Caco-2 (cell line): ENCODE results near the gene CYS1. TPM values are rescaled to one million over a fixed set of nuclear protein-coding genes. Genes with fewer than 3 reads are reported as not detected.
A peak's percentile ranks its signal among the peaks of the same experiment; 100 is the strongest.
"Not testable (repeated sequence)": the region's sequence is repeated elsewhere in the genome, so short reads cannot be mapped to it uniquely, and the experiment has no call there.

Experiments used
- BruUV-seq: library from RNA; stranded (reverse); fragments of 400-500 nt; replicated peaks from 2 replicates; lab custom pipeline; 2021; lab: Mats Ljungman, UMichigan
- CTCF ChIA-PET: fragments of 300-600 bp; sonication (Branson Sonifier 250); formaldehyde crosslinking; loops from one replicate; lab custom pipeline; 2022; ENCODE audit warnings: antibody characterized with exemption; lab: Charles Lee
- POLR2A ChIA-PET: fragments of 300-600 bp; sonication (Branson Sonifier 250); formaldehyde crosslinking; loops from one replicate; lab custom pipeline; 2022; ENCODE audit warnings: antibody characterized with exemption; lab: Charles Lee
- DNase-seq, 2 experiments: peaks; one replicate each; pipeline versions ENCODE4 v3.0.0 to v3.0.0-alpha.2; 2020 to 2022
- H3K27me3 ChIP-seq: replicated peaks from 2 replicates; pipeline ENCODE4 v1.6.0; 2011; ENCODE audit warnings: low read length; ENCODE audit not compliant: control insufficient read depth, insufficient read depth
- H3K36me3 ChIP-seq: 2 replicates; pipeline ENCODE4 v1.5.1; 2011; ENCODE audit warnings: low read length; ENCODE audit not compliant: control insufficient read depth, insufficient read depth
- H3K4me1 ChIP-seq: fragments of 250-450 bp; sonication (Bioruptor Pico); 2 replicates; pipeline ENCODE4 v1.5.1; 2020; ENCODE audit warnings: mild to moderate bottlenecking
- H3K4me3 ChIP-seq: 2 replicates; pipeline ENCODE4 v1.5.1; 2011; ENCODE audit warnings: low read depth, mild to moderate bottlenecking, control low read depth, low read length
- H3K9me3 ChIP-seq: fragments of 250-450 bp; sonication (Bioruptor Pico); 2 replicates; pipeline ENCODE4 v1.5.1; 2020; ENCODE audit warnings: mild to moderate bottlenecking, moderate library complexity
- H3K27ac Mint-ChIP-seq: one replicate; pipeline ENCODE4 v1.8.0; 2022; ENCODE audit warnings: mixed read lengths; ENCODE audit not compliant: unreplicated experiment
- H3K27me3 Mint-ChIP-seq: one replicate; pipeline ENCODE4 v1.8.0; 2022; ENCODE audit warnings: mixed read lengths; ENCODE audit not compliant: insufficient read depth, unreplicated experiment
- H3K36me3 Mint-ChIP-seq: one replicate; pipeline ENCODE4 v1.8.0; 2022; ENCODE audit warnings: mild to moderate bottlenecking, mixed read lengths; ENCODE audit not compliant: insufficient read depth, unreplicated experiment
- H3K4me1 Mint-ChIP-seq: one replicate; pipeline ENCODE4 v1.8.0; 2022; ENCODE audit warnings: low read depth, mixed read lengths; ENCODE audit not compliant: unreplicated experiment
- H3K4me3 Mint-ChIP-seq: one replicate; pipeline ENCODE4 v1.8.0; 2022; ENCODE audit warnings: mild to moderate bottlenecking, moderate library complexity, mixed read lengths; ENCODE audit not compliant: unreplicated experiment
- H3K9me3 Mint-ChIP-seq: one replicate; pipeline ENCODE4 v1.8.0; 2022; ENCODE audit warnings: mixed read lengths; ENCODE audit not compliant: unreplicated experiment
- CTCF ChIP-seq, 2 experiments: fragments of 200-600 bp in 1 of 2; IDR thresholded peaks; 1 replicate in 1 of 2; 2 replicates in 1 of 2; pipeline versions ENCODE4 v1.5.1 to v1.8.0; 2011 to 2022; ENCODE audit warnings: antibody characterized with exemption in 1 of 2, control low read depth in 1 of 2, inconsistent platforms in 1 of 2, low read depth in 1 of 2, low read length in 1 of 2, mild to moderate bottlenecking in 1 of 2, moderate library complexity in 1 of 2; ENCODE audit not compliant: insufficient read depth in 1 of 2, severe bottlenecking in 1 of 2, unreplicated experiment in 1 of 2
- intact Hi-C: fragments of 100-400 bp; cut with micrococcal nuclease; formaldehyde crosslinking; loops from one replicate; pipeline ENCODE4 v1.10.0; 2022; ENCODE audit not compliant: unreplicated experiment
- total RNA-seq: library from RNA; stranded (reverse); gene quantifications from 2 replicates; pipeline ENCODE4 v1.2.3, GENCODE V29; 2022

Gene CYS1
- total RNA-seq, 1 experiment from 2014 or later, result 1.4 TPM

DNA sequence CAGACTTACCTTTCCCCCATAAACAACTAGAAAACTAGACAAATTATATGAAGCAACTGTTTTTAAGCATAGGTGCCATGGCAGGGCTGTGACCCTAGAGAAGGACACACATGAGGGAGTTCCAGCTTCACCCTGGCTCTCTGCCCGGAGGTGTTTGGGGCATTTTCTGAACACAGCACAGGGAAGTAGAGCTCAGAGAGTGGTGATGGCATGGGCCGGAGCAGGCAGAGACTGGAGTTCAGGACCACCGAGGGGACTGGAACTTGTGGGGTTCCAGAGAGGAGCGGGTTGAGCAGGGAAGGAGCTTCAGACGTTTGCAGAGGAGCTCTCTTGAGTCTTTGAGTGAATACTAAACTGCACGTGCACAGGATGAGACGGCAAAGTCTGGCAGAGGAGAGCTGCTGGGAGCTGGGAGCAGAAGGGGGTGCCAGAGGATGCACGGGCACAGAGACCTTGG, 63.4 kb downstream of the CYS1 start:
- intact Hi-C loops, result no loop called here
- no peaks in the 10 kb centered on the region for H3K4me1 ChIP-seq
- H3K36me3 ChIP-seq, result no peaks in the 10 kb centered on the region
- Mint-ChIP-seq H3K36me3 (no peaks in the 10 kb centered on the region), H3K4me1 (no peaks in the 10 kb centered on the region), H3K9me3 (no peaks in the 10 kb centered on the region), H3K27ac (no peak overlapping the region), H3K27me3 (no peaks in the 10 kb centered on the region), H3K4me3 (no peak overlapping the region)
- DNase-seq, result peak in 1 of 2 experiments; percentile 14
- POLR2A ChIA-PET, result interaction anchor here (0.6 kb wide), 1 partner anchor 117 kb away, joined by 6 read pairs; no protein-coding TSS in a partner anchor
- TF ChIP-seq CTCF (IDR thresholded peaks at IDR 0.05; ENCODE audit: insufficient read depth in 1 of 2, low read depth in 1 of 2, low read length in 1 of 2, severe bottlenecking in 1 of 2, unreplicated experiment in 1 of 2), result no peak
- CTCF ChIA-PET, result interaction anchor here (0.6 to 1.3 kb wide), 2 partner anchors 32 to 33 kb away, joined by 3 to 5 read pairs; no protein-coding TSS in a partner anchor
- H3K27me3 ChIP-seq, result no peaks in the 10 kb centered on the region
- no peaks in the 10 kb centered on the region for H3K9me3 ChIP-seq
- no peak overlapping the region for H3K4me3 ChIP-seq
- BruUV-seq, result no TSS peak

DNA sequence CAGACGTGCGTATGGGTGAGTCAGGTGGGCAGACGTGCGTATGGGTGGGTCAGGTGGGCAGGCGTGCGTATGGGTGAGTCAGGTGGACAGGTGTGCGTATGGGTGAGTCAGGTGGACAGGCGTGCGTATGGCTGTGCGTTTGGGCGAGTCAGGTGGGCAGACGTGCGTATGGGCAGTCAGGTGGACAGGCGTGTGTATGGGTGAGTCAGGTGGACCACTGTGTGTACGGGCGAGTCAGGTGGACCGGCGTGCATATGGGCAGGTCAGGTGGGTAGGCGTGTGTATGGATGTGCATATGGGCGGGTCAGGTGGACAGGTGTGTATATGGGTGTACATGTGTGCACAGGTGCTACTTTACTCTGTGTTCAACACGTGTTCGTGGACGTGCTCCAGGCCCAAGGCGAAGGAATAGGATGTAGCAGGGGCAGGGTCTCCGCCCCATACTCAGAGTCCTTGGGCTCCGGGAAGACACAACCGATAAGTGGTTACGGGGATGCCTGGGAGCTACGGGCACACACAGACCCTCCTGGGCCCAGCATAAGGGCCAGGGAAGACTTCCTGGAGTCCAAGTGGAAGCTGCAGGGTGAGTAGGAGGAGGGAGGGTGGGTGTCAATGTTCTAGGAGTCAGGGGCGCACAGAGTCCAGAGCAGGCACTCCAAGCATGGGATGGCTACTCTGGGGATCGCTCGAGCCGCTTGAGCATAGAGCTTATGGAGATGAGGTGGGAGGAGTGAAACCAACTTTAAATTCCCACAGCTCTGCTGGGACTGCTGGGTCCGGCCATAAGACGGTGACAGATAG, 64.0 kb downstream of the CYS1 start:
- H3K4me3 ChIP-seq, result no peak overlapping the region
- ChIA-PET CTCF (interaction anchor here (0.6 to 1.3 kb wide), 2 partner anchors 31 to 32 kb away, joined by 3 to 5 read pairs; no protein-coding TSS in a partner anchor), POLR2A (no interaction called here)
- no TSS peak for BruUV-seq
- DNase-seq, result peak in 1 of 2 experiments; percentile 32
- Mint-ChIP-seq H3K9me3 (no peaks in the 10 kb centered on the region), H3K36me3 (no peaks in the 10 kb centered on the region), H3K27ac (no peak overlapping the region), H3K4me1 (no peaks in the 10 kb centered on the region), H3K27me3 (no peaks in the 10 kb centered on the region), H3K4me3 (no peak overlapping the region)
- H3K9me3 ChIP-seq, result no peaks in the 10 kb centered on the region
- H3K36me3 ChIP-seq, result no peaks in the 10 kb centered on the region
- no peaks in the 10 kb centered on the region for H3K4me1 ChIP-seq
- no peaks in the 10 kb centered on the region for H3K27me3 ChIP-seq
- TF ChIP-seq CTCF (IDR thresholded peaks at IDR 0.05; ENCODE audit: insufficient read depth in 1 of 2, low read depth in 1 of 2, low read length in 1 of 2, severe bottlenecking in 1 of 2, unreplicated experiment in 1 of 2), result no peak
- intact Hi-C loops, result no loop called here

GRCh38 chr2:10015376-10015989, 64.7 kb downstream of the CYS1 start:
- BruUV-seq, H3K4me1 Mint-ChIP-seq, H3K27ac Mint-ChIP-seq, POLR2A ChIA-PET, H3K36me3 Mint-ChIP-seq, H3K4me3 ChIP-seq, H3K27me3 Mint-ChIP-seq, H3K9me3 ChIP-seq, CTCF ChIA-PET, H3K9me3 Mint-ChIP-seq, H3K27me3 ChIP-seq, H3K4me1 ChIP-seq, H3K36me3 ChIP-seq, intact Hi-C loops, H3K4me3 Mint-ChIP-seq: not testable (repeated sequence)
- peak in 1 of 2 experiments; percentile 29 for DNase-seq
